Testis (tissue), 2 donors: ENCODE data around the gene ZNF780B.

Experiments used
- POLR2A ChIP-seq: fragments of 450-650 bp; IDR thresholded peaks from one replicate; pipeline ENCODE4 v1.6.1; 2017; ENCODE audit warnings: antibody characterized with exemption, mild to moderate bottlenecking, moderate library complexity
- TF ChIP-seq, protein P1 (sequence below), 3 experiments: fragments of 450-650 bp in 2 of 3; fragments of 200-600 bp in 1 of 3; sonication (generic) in 1 of 3; IDR thresholded peaks; one replicate each; pipeline ENCODE4 v1.5.1; 2016 to 2019; ENCODE audit warnings: antibody characterized with exemption in 3 of 3, mild to moderate bottlenecking in 2 of 3, moderate library complexity in 1 of 3

DNA sequence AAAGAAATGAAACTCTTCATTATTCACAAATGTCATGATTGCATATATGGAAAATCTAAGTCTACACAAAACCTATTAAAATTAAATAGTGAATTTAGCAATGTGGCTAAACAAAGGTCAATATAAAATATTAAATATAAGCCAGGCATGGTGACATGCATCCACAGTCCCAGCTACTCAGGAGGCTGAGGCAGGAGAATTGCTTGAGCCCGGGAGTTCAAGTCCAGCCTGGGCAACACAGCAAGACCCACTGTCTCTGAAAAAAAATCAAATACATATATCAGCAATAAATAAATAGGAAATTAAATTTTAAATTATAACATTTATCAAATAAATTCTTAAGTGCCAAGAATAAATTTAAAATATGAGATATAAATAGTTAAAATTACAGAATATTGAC, 73.1 kb downstream of the ZNF780B start:
- TF ChIP-seq, protein P1, sequence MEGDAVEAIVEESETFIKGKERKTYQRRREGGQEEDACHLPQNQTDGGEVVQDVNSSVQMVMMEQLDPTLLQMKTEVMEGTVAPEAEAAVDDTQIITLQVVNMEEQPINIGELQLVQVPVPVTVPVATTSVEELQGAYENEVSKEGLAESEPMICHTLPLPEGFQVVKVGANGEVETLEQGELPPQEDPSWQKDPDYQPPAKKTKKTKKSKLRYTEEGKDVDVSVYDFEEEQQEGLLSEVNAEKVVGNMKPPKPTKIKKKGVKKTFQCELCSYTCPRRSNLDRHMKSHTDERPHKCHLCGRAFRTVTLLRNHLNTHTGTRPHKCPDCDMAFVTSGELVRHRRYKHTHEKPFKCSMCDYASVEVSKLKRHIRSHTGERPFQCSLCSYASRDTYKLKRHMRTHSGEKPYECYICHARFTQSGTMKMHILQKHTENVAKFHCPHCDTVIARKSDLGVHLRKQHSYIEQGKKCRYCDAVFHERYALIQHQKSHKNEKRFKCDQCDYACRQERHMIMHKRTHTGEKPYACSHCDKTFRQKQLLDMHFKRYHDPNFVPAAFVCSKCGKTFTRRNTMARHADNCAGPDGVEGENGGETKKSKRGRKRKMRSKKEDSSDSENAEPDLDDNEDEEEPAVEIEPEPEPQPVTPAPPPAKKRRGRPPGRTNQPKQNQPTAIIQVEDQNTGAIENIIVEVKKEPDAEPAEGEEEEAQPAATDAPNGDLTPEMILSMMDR (IDR thresholded peaks at IDR 0.05) = no peak
- TF ChIP-seq POLR2A = no peak
